A172 (cell line): ENCODE measurements around the gene TUG1. TPM values are rescaled to one million over a fixed set of nuclear protein-coding genes. Genes with fewer than 3 reads are reported as not detected.

Source experiments
- DNase-seq: peaks from one replicate; pipeline ENCODE4 v3.0.0-alpha.2; 2015; ENCODE audit warnings: low spot score
- total RNA-seq: library from RNA; depleted of rRNA; stranded (reverse); fragments of >200 nt; shearing (Covaris generic); gene quantifications from 2 replicates; pipeline ENCODE4 v1.2.3, GENCODE V29; 2014; rRNA removed

The TUG1 gene
- total RNA-seq: 42.4 and 44.8 TPM in 2 replicates

GRCh38 chr22:30968924-30969531, at the start of gene TUG1:
TUG1 (plus strand) TSS chr22:30969265.
- DNase-seq: peak; percentile 93

GRCh38 chr22:30919973-30920372, 49.1 kb upstream of the TUG1 start:
- DNase-seq: no peak

GRCh38 chr22:30920407-30920806, 48.7 kb upstream of the TUG1 start:
- DNase-seq: peak; percentile 32

GRCh38 chr22:30921108-30921507, 48.0 kb upstream of the TUG1 start:
- DNase-seq: no peak

- DNase-seq: no peak
Observed at GRCh38 chr22:30922151-30922611, 46.9 kb upstream of the TUG1 start.

- no peak for DNase-seq
Observed at GRCh38 chr22:30923168-30923900, 45.7 kb upstream of the TUG1 start.

- DNase-seq: no peak
Observed at GRCh38 chr22:30925667-30926066, 43.4 kb upstream of the TUG1 start.

GRCh38 chr22:30926706-30927105, 42.4 kb upstream of the TUG1 start:
- no peak for DNase-seq

GRCh38 chr22:30927806-30928205, 41.3 kb upstream of the TUG1 start:
- DNase-seq: no peak

GRCh38 chr22:30928401-30928800, 40.7 kb upstream of the TUG1 start:
- no peak for DNase-seq

GRCh38 chr22:30930228-30930627, 38.8 kb upstream of the TUG1 start:
- no peak for DNase-seq

- no peak for DNase-seq
Observed at GRCh38 chr22:30931541-30932300, 37.3 kb upstream of the TUG1 start.

- DNase-seq: no peak
Observed at GRCh38 chr22:30932661-30933060, 36.4 kb upstream of the TUG1 start.

- DNase-seq: no peak
Observed at GRCh38 chr22:30933457-30933856, 35.6 kb upstream of the TUG1 start.

GRCh38 chr22:30934053-30934452, 35.0 kb upstream of the TUG1 start:
- no peak for DNase-seq

- DNase-seq: no peak
Observed at GRCh38 chr22:30940685-30941362, 28.2 kb upstream of the TUG1 start.

- DNase-seq: no peak
Observed at GRCh38 chr22:30941363-30941740, 27.7 kb upstream of the TUG1 start.

GRCh38 chr22:30943368-30943767, 25.7 kb upstream of the TUG1 start:
- DNase-seq: no peak

GRCh38 chr22:30944986-30945385, 24.1 kb upstream of the TUG1 start:
- DNase-seq: no peak

- DNase-seq: no peak
Observed at GRCh38 chr22:30945653-30946052, 23.4 kb upstream of the TUG1 start.

GRCh38 chr22:30946354-30946753, 22.7 kb upstream of the TUG1 start:
- DNase-seq: no peak

GRCh38 chr22:30947173-30947815, 21.8 kb upstream of the TUG1 start:
- no peak for DNase-seq
